IMR-90 (cell line): ENCODE measurements around the gene CRABP1. TPM values are rescaled to one million over a fixed set of nuclear protein-coding genes. Genes with fewer than 3 reads are reported as not detected.

Source experiments
- ATAC-seq: fragments of 200-7000 bp; cut with Tn5 transposase; 2 replicates; pipeline ENCODE4 v1.9.1; 2020; ENCODE audit warnings: low read depth, mild to moderate bottlenecking, moderate library complexity
- BruUV-seq: library from RNA; stranded (reverse); fragments of 400-500 nt; replicated peaks from 2 replicates; lab custom pipeline; 2021; lab: Mats Ljungman, UMichigan
- CTCF ChIA-PET: fragments of 300-600 bp; formaldehyde crosslinking; extraction: SDS; loops from one replicate; lab custom pipeline; 2021; ENCODE audit warnings: antibody characterized with exemption; lab: Yijun Ruan, JAX
- POLR2A ChIA-PET: fragments of 300-600 bp; sonication (Branson Sonifier 250); formaldehyde crosslinking; loops from one replicate; lab custom pipeline; 2022; ENCODE audit warnings: antibody characterized with exemption; ENCODE audit not compliant: unreplicated experiment; lab: Charles Lee
- DNase-seq: peaks from one replicate; pipeline ENCODE4 v3.0.0; 2013
- H2AFZ ChIP-seq: replicated peaks from 2 replicates; pipeline ENCODE3; 2013; ENCODE audit warnings: low read length, mild to moderate bottlenecking; ENCODE audit not compliant: poor library complexity
- H2AK5ac ChIP-seq: 2 replicates; pipeline ENCODE4 v1.6.1; 2013; ENCODE audit warnings: low read depth, low read length, inconsistent platforms
- H2AK9ac ChIP-seq: replicated peaks from 2 replicates; pipeline ENCODE3; 2013; ENCODE audit warnings: mild to moderate bottlenecking, low read depth, low read length, moderate library complexity; ENCODE audit not compliant: poor library complexity
- H2BK120ac ChIP-seq: 2 replicates; pipeline ENCODE4 v1.6.1; 2013; ENCODE audit warnings: low read depth, low read length, inconsistent platforms
- H2BK15ac ChIP-seq: 3 replicates; pipeline ENCODE4 v1.6.1; 2013; ENCODE audit warnings: low read depth, low read length, inconsistent platforms
- H2BK20ac ChIP-seq: 2 replicates; pipeline ENCODE4 v1.6.1; 2013; ENCODE audit warnings: low read depth, mild to moderate bottlenecking, inconsistent platforms, low read length, moderate library complexity
- H2BK5ac ChIP-seq: 2 replicates; pipeline ENCODE4 v1.6.1; 2013; ENCODE audit warnings: mild to moderate bottlenecking, low read depth, low read length, inconsistent platforms; ENCODE audit not compliant: poor library complexity, severe bottlenecking
- H3K14ac ChIP-seq: replicated peaks from 2 replicates; pipeline ENCODE4 v1.6.1; 2013; ENCODE audit warnings: low read depth, low read length, inconsistent platforms
- H3K18ac ChIP-seq: 2 replicates; pipeline ENCODE4 v1.6.1; 2013; ENCODE audit warnings: low read depth, low read length, control low read depth
- H3K23ac ChIP-seq: 2 replicates; pipeline ENCODE4 v1.6.1; 2013; ENCODE audit warnings: low read depth, low read length, inconsistent platforms
- H3K27ac ChIP-seq: 2 replicates; pipeline ENCODE4 v1.5.1; 2013; ENCODE audit warnings: mild to moderate bottlenecking, control low read depth, low read length; ENCODE audit not compliant: insufficient read depth
- H3K27me3 ChIP-seq: 2 replicates; pipeline ENCODE4 v1.6.1; 2013; ENCODE audit warnings: low read length; ENCODE audit not compliant: control insufficient read depth, insufficient read depth
- H3K36me3 ChIP-seq: 2 replicates; pipeline ENCODE4 v1.6.1; 2013; ENCODE audit warnings: low read length, mixed read lengths; ENCODE audit not compliant: control insufficient read depth, insufficient read depth
- H3K4ac ChIP-seq: 2 replicates; pipeline ENCODE4 v1.6.1; 2013; ENCODE audit warnings: low read depth, low read length, inconsistent platforms
- H3K4me1 ChIP-seq: 2 replicates; pipeline ENCODE4 v1.6.1; 2013; ENCODE audit warnings: low read length, mixed read lengths; ENCODE audit not compliant: control insufficient read depth, insufficient read depth
- H3K4me2 ChIP-seq: 2 replicates; pipeline ENCODE4 v1.6.1; 2013; ENCODE audit warnings: low read depth, mild to moderate bottlenecking, control low read depth, low read length, moderate library complexity
- H3K4me3 ChIP-seq: 2 replicates; pipeline ENCODE4 v1.5.1; 2013; ENCODE audit warnings: low read depth, mild to moderate bottlenecking, control low read depth, low read length, moderate library complexity; ENCODE audit not compliant: insufficient read depth
- H3K56ac ChIP-seq: 2 replicates; pipeline ENCODE4 v1.6.1; 2013; ENCODE audit warnings: low read length, inconsistent platforms; ENCODE audit not compliant: insufficient read depth; ENCODE audit errors: extremely low read depth
- H3K79me1 ChIP-seq, 2 experiments: 2 replicates each; pipeline ENCODE4 v1.6.1; 2013; ENCODE audit warnings: low read length in 2 of 2, inconsistent platforms in 1 of 2, low read depth in 1 of 2
- H3K9ac ChIP-seq: 2 replicates; pipeline ENCODE4 v1.6.1; 2013; ENCODE audit warnings: low read depth, low read length, control low read depth
- H3K9me1 ChIP-seq: 2 replicates; pipeline ENCODE4 v1.6.1; 2013; ENCODE audit warnings: low read length, inconsistent platforms; ENCODE audit not compliant: insufficient read depth
- H3K9me3 ChIP-seq: 2 replicates; pipeline ENCODE4 v1.6.1; 2013; ENCODE audit warnings: low read length; ENCODE audit not compliant: control insufficient read depth, insufficient read depth
- H4K20me1 ChIP-seq: 2 replicates; pipeline ENCODE4 v1.6.1; 2013; ENCODE audit warnings: low read length, inconsistent platforms; ENCODE audit not compliant: insufficient read depth
- H4K5ac ChIP-seq: 2 replicates; pipeline ENCODE4 v1.6.1; 2013; ENCODE audit warnings: mild to moderate bottlenecking, low read depth, low read length, control low read depth
- H4K8ac ChIP-seq, 2 experiments: 2 replicates each; pipeline ENCODE4 v1.6.1; 2013; ENCODE audit warnings: low read depth in 2 of 2, low read length in 2 of 2, control low read depth in 1 of 2, inconsistent platforms in 1 of 2
- H4K91ac ChIP-seq: 2 replicates; pipeline ENCODE4 v1.6.1; 2013; ENCODE audit warnings: low read depth, low read length, inconsistent platforms; ENCODE audit not compliant: insufficient read depth
- CHD1 ChIP-seq: IDR thresholded peaks from 2 replicates; pipeline ENCODE4 v1.6.1; 2012; ENCODE audit warnings: low read depth, low read length, improper control_type of control experiment
- CTCF ChIP-seq: conservative IDR thresholded peaks from 2 replicates; pipeline ENCODE4 v1.5.1; 2012; ENCODE audit warnings: mild to moderate bottlenecking, low read depth, low read length, improper control_type of control experiment
- ELK1 ChIP-seq: fragments of 150-350 bp; IDR thresholded peaks from 2 replicates; pipeline ENCODE4 v1.6.1; 2016; ENCODE audit warnings: low read depth, mild to moderate bottlenecking, low read length, moderate library complexity, borderline replicate concordance
- FOS ChIP-seq: fragments of 150-350 bp; IDR thresholded peaks from 2 replicates; pipeline ENCODE4 v1.6.1; 2016; ENCODE audit warnings: low read depth, low read length
- MAFK ChIP-seq: IDR thresholded peaks from 2 replicates; pipeline ENCODE4 v1.6.1; 2012; ENCODE audit warnings: low read depth, low read length, improper control_type of control experiment
- MAZ ChIP-seq: IDR thresholded peaks from 2 replicates; pipeline ENCODE4 v1.6.1; 2012; ENCODE audit warnings: low read depth, mild to moderate bottlenecking, low read length, improper control_type of control experiment, moderate library complexity, borderline replicate concordance
- MXI1 ChIP-seq: IDR thresholded peaks from 2 replicates; pipeline ENCODE4 v1.6.1; 2012; ENCODE audit warnings: low read depth, mild to moderate bottlenecking, low read length, moderate library complexity, borderline replicate concordance
- NFE2L2 ChIP-seq: fragments of 150-350 bp; IDR thresholded peaks from 2 replicates; pipeline ENCODE4 v1.6.1; 2016; ENCODE audit warnings: low read depth, mild to moderate bottlenecking, low read length
- POLR2A ChIP-seq: IDR thresholded peaks from 2 replicates; pipeline ENCODE4 v1.6.1; 2012; ENCODE audit warnings: mild to moderate bottlenecking, low read depth, low read length
- RAD21 ChIP-seq: IDR thresholded peaks from 2 replicates; pipeline ENCODE4 v1.6.1; 2012; ENCODE audit warnings: low read length, improper control_type of control experiment
- RCOR1 ChIP-seq: IDR thresholded peaks from 2 replicates; pipeline ENCODE4 v1.6.1; 2012; ENCODE audit warnings: mild to moderate bottlenecking, low read length, improper control_type of control experiment; ENCODE audit not compliant: insufficient replicate concordance
- RFX5 ChIP-seq: IDR thresholded peaks from 2 replicates; pipeline ENCODE4 v1.8.0; 2012; ENCODE audit warnings: low read depth, mild to moderate bottlenecking, low read length, moderate library complexity
- WGBS, 2 experiments: methylation state at CpG; one replicate each; pipeline versions ENCODE4 v1.1.5 to v1.1.7; 2013; ENCODE audit warnings: missing lambda C conversion rate in 2 of 2; ENCODE audit not compliant: insufficient read length in 1 of 2; ENCODE audit errors: extremely low coverage in 2 of 2; 5-methylcytosine and 5-hydroxymethylcytosine counted together
- dilution Hi-C: fragments of 300-500 bp; cut with HindIII; formaldehyde crosslinking; loops from one replicate; pipeline ENCODE4 v1.14.3; 2018; ENCODE audit warnings: low sequenced_read_pairs; ENCODE audit not compliant: unreplicated experiment
- in situ Hi-C: fragments of 300-500 bp; cut with MboI; formaldehyde crosslinking; loops from 3 replicates; pipeline ENCODE4 v1.14.3; 2019; ENCODE audit warnings: low sequenced_read_pairs, inconsistent platforms, mixed read lengths
- intact Hi-C: fragments of 100-400 bp; cut with micrococcal nuclease; formaldehyde crosslinking; loops from 2 replicates; pipeline ENCODE4 v1.10.0; 2022
- polyA plus RNA-seq, 3 experiments: library from polyadenylated mRNA; depleted of rRNA; stranded (reverse); fragments of >200 nt; gene quantifications; 2 replicates each; pipeline ENCODE4 v1.2.3, GENCODE V29; 2012; ENCODE audit warnings: low replicate concordance in 1 of 3
- total RNA-seq: library from RNA; depleted of rRNA; stranded (reverse); fragments of >200 nt; gene quantifications from 2 replicates; pipeline ENCODE4 v1.2.3, GENCODE V29; 2012

Gene CRABP1
- total and polyA plus RNA-seq, 2 of the 4 experiments (the other 2 are of a cell fraction), result not detected

DNA sequence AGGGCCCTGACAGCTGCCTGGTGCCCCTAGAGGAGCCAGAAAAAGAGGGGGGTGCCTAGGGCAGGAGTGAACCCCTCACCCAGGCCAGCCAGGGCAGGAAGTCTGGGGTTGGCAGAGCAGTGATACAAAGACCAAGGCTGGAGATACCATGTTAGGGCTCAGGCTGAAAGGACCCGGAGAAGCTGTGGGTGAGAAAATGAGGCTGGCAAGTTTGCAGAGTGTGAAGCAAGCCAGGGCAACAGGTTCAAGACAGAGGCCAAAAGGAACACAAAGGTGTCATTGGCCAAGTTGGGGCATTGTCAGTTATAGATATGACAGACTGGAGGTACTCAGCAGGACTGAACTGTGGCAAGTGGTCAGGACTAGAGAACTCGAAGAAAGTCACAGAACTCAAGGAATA is 57.2 kb downstream of the CRABP1 start:
- no peak for ATAC-seq
- H4K20me1 ChIP-seq, result no peaks in the 10 kb centered on the region
- no peak overlapping the region for H4K5ac ChIP-seq
- no peak overlapping the region for H3K18ac ChIP-seq
- dilution Hi-C loops, result no loop called here
- H4K8ac ChIP-seq, result no peak overlapping the region
- H3K9me3 ChIP-seq, result no peaks in the 10 kb centered on the region
- no peaks in the 10 kb centered on the region; the same call in 1 of the 2 replicates for H3K4me1 ChIP-seq
- no peak overlapping the region for H2BK15ac ChIP-seq
- no peak overlapping the region for H3K14ac ChIP-seq
- no peaks in the 10 kb centered on the region for H3K9me1 ChIP-seq
- in situ Hi-C loops, result no loop called here
- no peak overlapping the region for H3K4me2 ChIP-seq
- H3K27me3 ChIP-seq, result peaks cover 44% of the 10 kb centered on the region
- no peak overlapping the region for H3K4me3 ChIP-seq
- H3K9ac ChIP-seq, result no peak overlapping the region
- H3K56ac ChIP-seq, result no peak overlapping the region
- no peak overlapping the region for H2AFZ ChIP-seq
- H3K23ac ChIP-seq, result no peak overlapping the region
- no peak overlapping the region for H3K4ac ChIP-seq
- H2BK20ac ChIP-seq, result no peak overlapping the region
- ChIA-PET CTCF (no interaction called here), POLR2A (no interaction called here)
- no peak for DNase-seq
- no peaks in the 10 kb centered on the region for H3K79me1 ChIP-seq
- intact Hi-C loops, result no loop called here
- H2AK9ac ChIP-seq, result no peak overlapping the region
- no peak overlapping the region for H4K91ac ChIP-seq
- no peak overlapping the region for H2BK120ac ChIP-seq
- WGBS, 2 experiments, result 88% methylated on average over 1 of the region's 2 CpGs; no CpG with 5 or more reads in 1 of the 2 experiments
- no peak overlapping the region for H2BK5ac ChIP-seq
- no TSS peak for BruUV-seq
- H2AK5ac ChIP-seq, result no peak overlapping the region
- no peaks in the 10 kb centered on the region for H3K36me3 ChIP-seq
- TF ChIP-seq RFX5 (no peak), RCOR1 (no peak), FOS (no peak), CTCF (no peak), MAZ (no peak), MXI1 (no peak), POLR2A (no peak), MAFK (no peak), NFE2L2 (no peak), ELK1 (no peak), RAD21 (no peak), CHD1 (no peak)
- H3K27ac ChIP-seq, result no peak overlapping the region
